Panc1 (cell line): ENCODE data around the gene FNDC4.

ENCODE experiments used
- REST ChIP-seq, 2 experiments: IDR thresholded peaks; 2 replicates each; pipeline ENCODE4 v1.6.1; 2011 to 2012; ENCODE audit warnings: low read depth in 2 of 2, control low read depth in 1 of 2, low read length in 1 of 2, mild to moderate bottlenecking in 1 of 2, moderate library complexity in 1 of 2; ENCODE audit not compliant: insufficient read depth in 1 of 2
- SIN3A ChIP-seq: IDR thresholded peaks from 2 replicates; pipeline ENCODE4 v1.6.1; 2012; ENCODE audit warnings: low read depth, mild to moderate bottlenecking, low read length, moderate library complexity, borderline replicate concordance; ENCODE audit not compliant: insufficient read depth
- TF ChIP-seq, protein P1 (sequence below): fragments of 450-650 bp; IDR thresholded peaks from 2 replicates; pipeline ENCODE4 v1.5.1; 2017; ENCODE audit warnings: mild to moderate bottlenecking

- TF ChIP-seq, protein P1, sequence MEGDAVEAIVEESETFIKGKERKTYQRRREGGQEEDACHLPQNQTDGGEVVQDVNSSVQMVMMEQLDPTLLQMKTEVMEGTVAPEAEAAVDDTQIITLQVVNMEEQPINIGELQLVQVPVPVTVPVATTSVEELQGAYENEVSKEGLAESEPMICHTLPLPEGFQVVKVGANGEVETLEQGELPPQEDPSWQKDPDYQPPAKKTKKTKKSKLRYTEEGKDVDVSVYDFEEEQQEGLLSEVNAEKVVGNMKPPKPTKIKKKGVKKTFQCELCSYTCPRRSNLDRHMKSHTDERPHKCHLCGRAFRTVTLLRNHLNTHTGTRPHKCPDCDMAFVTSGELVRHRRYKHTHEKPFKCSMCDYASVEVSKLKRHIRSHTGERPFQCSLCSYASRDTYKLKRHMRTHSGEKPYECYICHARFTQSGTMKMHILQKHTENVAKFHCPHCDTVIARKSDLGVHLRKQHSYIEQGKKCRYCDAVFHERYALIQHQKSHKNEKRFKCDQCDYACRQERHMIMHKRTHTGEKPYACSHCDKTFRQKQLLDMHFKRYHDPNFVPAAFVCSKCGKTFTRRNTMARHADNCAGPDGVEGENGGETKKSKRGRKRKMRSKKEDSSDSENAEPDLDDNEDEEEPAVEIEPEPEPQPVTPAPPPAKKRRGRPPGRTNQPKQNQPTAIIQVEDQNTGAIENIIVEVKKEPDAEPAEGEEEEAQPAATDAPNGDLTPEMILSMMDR, result no peak
- TF ChIP-seq REST (IDR thresholded peaks at IDR 0.05; ENCODE audit: insufficient read depth in 1 of 2, low read depth in 2 of 2, low read length in 1 of 2), result no peak
- TF ChIP-seq SIN3A, result no peak
Measured at GRCh38 chr2:27445155-27445554, 49.8 kb downstream of the FNDC4 start.
